Fibroblast of lung (primary cell): ENCODE results near the gene SORBS1. TPM values are rescaled to one million over a fixed set of nuclear protein-coding genes. Genes with fewer than 3 reads are reported as not detected.

Experiments
- DNase-seq, 2 donors: peaks; one replicate each; pipeline versions ENCODE4 v3.0.0 to v3.0.0-alpha.2; 2010; ENCODE audit warnings: low read depth in 2 of 2
- H2AFZ ChIP-seq: 2 replicates; pipeline ENCODE4 v1.5.1; 2012; ENCODE audit warnings: low read length, control low read depth, inconsistent platforms
- H3K27ac ChIP-seq: 2 replicates; pipeline ENCODE4 v1.5.1; 2011; ENCODE audit warnings: low read length, control low read depth; ENCODE audit not compliant: insufficient read depth
- H3K27me3 ChIP-seq: 2 replicates; pipeline ENCODE4 v1.5.1; 2011; ENCODE audit warnings: mild to moderate bottlenecking, low read length; ENCODE audit not compliant: control insufficient read depth, insufficient read depth
- H3K36me3 ChIP-seq: 2 replicates; pipeline ENCODE4 v1.5.1; 2011; ENCODE audit warnings: low read length; ENCODE audit not compliant: control insufficient read depth, insufficient read depth
- H3K4me1 ChIP-seq: 2 replicates; pipeline ENCODE4 v1.5.1; 2011; ENCODE audit warnings: low read length; ENCODE audit not compliant: control insufficient read depth, insufficient read depth; ENCODE audit errors: extremely low read depth
- H3K4me2 ChIP-seq: 2 replicates; pipeline ENCODE4 v1.5.1; 2011; ENCODE audit warnings: low read length, control low read depth; ENCODE audit not compliant: insufficient read depth; ENCODE audit errors: extremely low read depth
- H3K4me3 ChIP-seq, 4 experiments: fragments of 200-600 bp in 1 of 4; sonication (generic) in 1 of 4; replicated peaks in 1 of 4; 2 replicates each; pipeline ENCODE4 v1.5.1; 2011 to 2016; ENCODE audit warnings: low read length in 4 of 4, low read depth in 3 of 4, mild to moderate bottlenecking in 3 of 4, control low read depth in 2 of 4, inconsistent platforms in 1 of 4, mixed read lengths in 1 of 4; ENCODE audit not compliant: insufficient read depth in 1 of 4; ENCODE audit errors: control extremely low read depth in 1 of 4
- H3K79me2 ChIP-seq: 2 replicates; pipeline ENCODE4 v1.5.1; 2012; ENCODE audit warnings: mild to moderate bottlenecking, low read length, inconsistent platforms; ENCODE audit not compliant: control insufficient read depth, insufficient read depth
- H3K9ac ChIP-seq: 2 replicates; pipeline ENCODE4 v1.5.1; 2011; ENCODE audit warnings: mild to moderate bottlenecking, low read length, control low read depth; ENCODE audit not compliant: insufficient read depth
- H3K9me3 ChIP-seq: 2 replicates; pipeline ENCODE4 v1.5.1; 2012; ENCODE audit warnings: low read depth, low read length; ENCODE audit not compliant: control insufficient read depth, insufficient read depth
- H4K20me1 ChIP-seq: 2 replicates; pipeline ENCODE4 v1.5.1; 2011; ENCODE audit warnings: low read length; ENCODE audit not compliant: control insufficient read depth, insufficient read depth; ENCODE audit errors: extremely low read depth
- EZH2 ChIP-seq: IDR thresholded peaks from 2 replicates; pipeline ENCODE4 v1.5.1; 2012; ENCODE audit warnings: low read length, control low read depth, mild to moderate bottlenecking; ENCODE audit errors: missing control alignments
- polyA plus RNA-seq, 2 donors: library from polyadenylated mRNA; depleted of rRNA in 1 of 2; stranded (reverse) in 1 of 2; unstranded in 1 of 2; fragments of >200 nt; gene quantifications; 2 replicates each; pipeline ENCODE4 v1.2.1, GENCODE V29; 2011 to 2012; ENCODE audit warnings: missing spikeins in 1 of 2
- total RNA-seq: library from RNA; depleted of rRNA; stranded (reverse); fragments of >200 nt; gene quantifications from 2 replicates; pipeline ENCODE4 v1.2.1, GENCODE V29; 2014
- TF ChIP-seq, protein P1 (sequence below), 2 donors: IDR thresholded peaks in 1 of 2; conservative IDR thresholded peaks in 1 of 2; 1 replicate in 1 of 2; 2 replicates in 1 of 2; pipeline ENCODE4 v1.5.1; 2011 to 2012; ENCODE audit warnings: low read length in 2 of 2, control low read depth in 1 of 2, inconsistent platforms in 1 of 2, low read depth in 1 of 2, mild to moderate bottlenecking in 1 of 2

SORBS1 gene
- total and polyA plus RNA-seq, 2 donors (not counting 1 experiment from before 2014, with no cell fraction given): 0.33 to 0.50 TPM

DNA sequence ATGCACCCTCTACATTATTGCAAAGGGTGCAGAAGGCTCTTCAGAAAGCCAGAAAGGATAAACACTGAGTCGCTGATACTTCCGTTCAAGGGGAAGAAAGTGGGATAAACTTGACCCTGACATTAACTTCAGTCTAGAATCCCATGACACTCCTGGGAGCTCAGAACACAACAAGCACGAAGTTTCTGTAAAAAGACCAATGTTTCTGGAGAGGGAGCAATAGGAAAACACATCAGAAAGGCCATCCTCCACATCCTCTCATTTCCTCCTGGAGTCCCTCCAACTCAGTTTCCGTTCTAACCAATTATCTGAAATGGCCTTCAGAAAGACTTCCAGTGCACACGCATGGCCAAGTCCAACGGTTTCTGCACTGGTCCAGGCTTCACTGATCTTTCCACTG is 113.5 kb downstream of the SORBS1 start:
- Histone ChIP-seq H3K4me1 (peaks cover 5% of the 10 kb centered on the region), H3K4me3 (no peak overlapping the region), H3K36me3 (no peaks in the 10 kb centered on the region), H3K27me3 (no peaks in the 10 kb centered on the region), H3K79me2 (no peaks in the 10 kb centered on the region), H3K9ac (no peak overlapping the region), H3K4me2 (no peak overlapping the region), H2AFZ (no peak overlapping the region), H4K20me1 (no peaks in the 10 kb centered on the region), H3K27ac (no peak overlapping the region), H3K9me3 (no peaks in the 10 kb centered on the region)
- peak; percentile 14 to 53 for DNase-seq
- TF ChIP-seq, protein P1, sequence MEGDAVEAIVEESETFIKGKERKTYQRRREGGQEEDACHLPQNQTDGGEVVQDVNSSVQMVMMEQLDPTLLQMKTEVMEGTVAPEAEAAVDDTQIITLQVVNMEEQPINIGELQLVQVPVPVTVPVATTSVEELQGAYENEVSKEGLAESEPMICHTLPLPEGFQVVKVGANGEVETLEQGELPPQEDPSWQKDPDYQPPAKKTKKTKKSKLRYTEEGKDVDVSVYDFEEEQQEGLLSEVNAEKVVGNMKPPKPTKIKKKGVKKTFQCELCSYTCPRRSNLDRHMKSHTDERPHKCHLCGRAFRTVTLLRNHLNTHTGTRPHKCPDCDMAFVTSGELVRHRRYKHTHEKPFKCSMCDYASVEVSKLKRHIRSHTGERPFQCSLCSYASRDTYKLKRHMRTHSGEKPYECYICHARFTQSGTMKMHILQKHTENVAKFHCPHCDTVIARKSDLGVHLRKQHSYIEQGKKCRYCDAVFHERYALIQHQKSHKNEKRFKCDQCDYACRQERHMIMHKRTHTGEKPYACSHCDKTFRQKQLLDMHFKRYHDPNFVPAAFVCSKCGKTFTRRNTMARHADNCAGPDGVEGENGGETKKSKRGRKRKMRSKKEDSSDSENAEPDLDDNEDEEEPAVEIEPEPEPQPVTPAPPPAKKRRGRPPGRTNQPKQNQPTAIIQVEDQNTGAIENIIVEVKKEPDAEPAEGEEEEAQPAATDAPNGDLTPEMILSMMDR (conservative IDR thresholded peaks at IDR 0.05 in 1 of 2, IDR thresholded peaks at IDR 0.05 in 1 of 2; ENCODE audit: low read depth in 1 of 2, low read length in 2 of 2): no peak
- TF ChIP-seq EZH2: no peak

DNA sequence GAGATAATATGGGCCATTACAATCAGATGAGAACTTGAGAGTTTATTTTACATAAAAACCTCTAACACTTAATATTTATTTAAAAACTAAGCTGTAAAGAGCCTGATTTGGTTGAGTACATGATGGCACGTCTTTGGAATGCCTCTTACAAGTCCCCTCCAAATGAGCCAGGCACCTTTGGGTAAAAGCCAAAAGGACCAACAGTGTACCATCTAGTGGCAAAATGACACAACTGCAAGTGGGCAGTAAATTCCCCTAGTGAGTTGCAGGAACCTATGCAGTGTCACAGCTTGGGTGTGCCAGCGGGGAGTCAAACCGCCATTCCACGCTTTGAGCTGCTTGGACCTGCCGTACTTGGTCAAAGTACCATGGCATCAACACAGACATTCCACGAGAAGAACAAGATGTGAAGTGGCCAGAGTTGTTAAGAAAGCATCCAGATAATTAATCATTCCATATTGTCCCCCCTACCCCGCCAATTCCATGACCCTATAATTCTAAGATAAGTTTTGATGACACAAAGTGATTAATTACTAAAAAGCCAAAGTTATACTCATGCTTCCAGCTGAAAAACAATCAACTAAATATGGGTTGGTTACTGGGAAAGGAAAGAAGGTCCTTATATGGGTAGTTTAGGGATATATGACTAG is 115.2 kb downstream of the SORBS1 start:
- no peak overlapping the region for H3K27ac ChIP-seq
- H2AFZ ChIP-seq: no peak overlapping the region
- no peaks in the 10 kb centered on the region for H3K9me3 ChIP-seq
- H3K9ac ChIP-seq: no peak overlapping the region
- no peaks in the 10 kb centered on the region for H3K79me2 ChIP-seq
- peaks cover 5% of the 10 kb centered on the region for H3K4me1 ChIP-seq
- no peaks in the 10 kb centered on the region for H4K20me1 ChIP-seq
- H3K27me3 ChIP-seq: no peaks in the 10 kb centered on the region
- H3K36me3 ChIP-seq: no peaks in the 10 kb centered on the region
- H3K4me3 ChIP-seq: no peak overlapping the region
- DNase-seq: peak; percentile 82 to 85
- no peak overlapping the region for H3K4me2 ChIP-seq
- TF ChIP-seq, protein P1 (conservative IDR thresholded peaks at IDR 0.05 in 1 of 2, IDR thresholded peaks at IDR 0.05 in 1 of 2; ENCODE audit: low read depth in 1 of 2, low read length in 2 of 2): peak; percentile 77 to 88
- no peak for TF ChIP-seq EZH2

DNA sequence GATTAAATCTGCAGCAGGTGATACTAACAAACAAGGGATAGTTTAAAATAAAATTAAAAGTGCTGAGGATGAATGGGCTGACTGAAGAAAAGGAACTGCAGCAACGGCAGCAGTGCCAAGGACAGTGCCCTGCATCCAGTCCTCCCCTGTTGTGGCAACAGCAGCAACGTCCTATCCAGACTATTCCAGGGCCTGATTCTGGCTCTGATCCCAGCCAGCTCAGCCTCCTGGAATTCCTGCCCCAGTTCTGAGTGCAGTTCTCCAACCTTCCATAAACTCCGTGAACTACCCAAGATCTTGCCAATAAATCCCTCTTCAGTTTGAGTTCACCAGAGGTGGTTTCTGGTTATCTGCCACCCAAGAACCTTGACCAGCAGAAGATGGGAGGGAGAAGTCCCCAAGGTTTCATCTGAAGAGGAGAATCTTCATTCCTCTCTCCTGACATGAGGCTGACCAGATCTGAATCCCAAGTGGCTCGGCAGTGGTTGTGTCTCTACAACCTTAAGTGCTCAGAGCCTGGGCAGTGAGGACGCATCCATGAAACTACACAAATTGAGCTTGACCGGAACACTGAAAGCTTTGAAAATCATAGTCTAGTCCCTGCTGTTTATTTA is 115.8 kb downstream of the SORBS1 start:
- H3K9me3 ChIP-seq: no peaks in the 10 kb centered on the region
- H3K36me3 ChIP-seq: no peaks in the 10 kb centered on the region
- no peak overlapping the region for H3K27ac ChIP-seq
- H3K79me2 ChIP-seq: no peaks in the 10 kb centered on the region
- H4K20me1 ChIP-seq: no peaks in the 10 kb centered on the region
- H3K27me3 ChIP-seq: no peaks in the 10 kb centered on the region
- H3K4me2 ChIP-seq: peak overlapping the region; percentile 55
- H3K9ac ChIP-seq: no peak overlapping the region
- DNase-seq: peak; percentile 72 to 86
- H3K4me1 ChIP-seq: peaks cover 5% of the 10 kb centered on the region
- no peak for TF ChIP-seq EZH2
- TF ChIP-seq, protein P1 (conservative IDR thresholded peaks at IDR 0.05 in 1 of 2, IDR thresholded peaks at IDR 0.05 in 1 of 2; ENCODE audit: low read depth in 1 of 2, low read length in 2 of 2): no peak
- no peak overlapping the region for H3K4me3 ChIP-seq
- H2AFZ ChIP-seq: no peak overlapping the region
